Keratinocyte (primary cell): Measurements from ENCODE around the gene UBLCP1. TPM values are rescaled to one million over a fixed set of nuclear protein-coding genes. Genes with fewer than 3 reads are reported as not detected.

Experiments
- DNase-seq: peaks from one replicate; pipeline ENCODE4 v3.0.0-alpha.2; 2011; ENCODE audit warnings: low read depth, missing footprints, low spot score
- FAIRE-seq: peaks from 2 replicates; lab custom pipeline; 2011; peaks lifted over from hg19 to GRCh38; lab: Jason Lieb, UNC
- H2AFZ ChIP-seq: 2 replicates; pipeline ENCODE4 v1.6.0; 2012; ENCODE audit warnings: low read length, control low read depth, inconsistent platforms; ENCODE audit not compliant: control insufficient read depth
- H3K27ac ChIP-seq: 2 replicates; pipeline ENCODE4 v1.5.1; 2011; ENCODE audit warnings: low read length; ENCODE audit not compliant: control insufficient read depth, insufficient read depth
- H3K27me3 ChIP-seq: 3 replicates; pipeline ENCODE4 v1.6.0; 2011; ENCODE audit warnings: low read length; ENCODE audit not compliant: control insufficient read depth, insufficient read depth; ENCODE audit errors: extremely low read depth
- H3K36me3 ChIP-seq, 2 experiments: 2 replicates in 1 of 2; 3 replicates in 1 of 2; pipeline ENCODE4 v1.5.1; 2011; ENCODE audit warnings: low read length in 2 of 2, mild to moderate bottlenecking in 1 of 2; ENCODE audit not compliant: control insufficient read depth in 2 of 2, insufficient read depth in 2 of 2; ENCODE audit errors: extremely low read depth in 1 of 2
- H3K4me1 ChIP-seq: 3 replicates; pipeline ENCODE4 v1.5.1; 2011; ENCODE audit warnings: low read length; ENCODE audit not compliant: control insufficient read depth, insufficient read depth; ENCODE audit errors: extremely low read depth
- H3K4me2 ChIP-seq: 3 replicates; pipeline ENCODE4 v1.6.0; 2011; ENCODE audit warnings: low read depth, low read length; ENCODE audit not compliant: control insufficient read depth, insufficient read depth; ENCODE audit errors: extremely low read depth
- H3K4me3 ChIP-seq, 3 experiments: fragments of 200-600 bp in 1 of 3; sonication (generic) in 1 of 3; 2 replicates in 2 of 3; 3 replicates in 1 of 3; pipeline ENCODE4 v1.5.1; 2011 to 2016; ENCODE audit warnings: low read length in 3 of 3, mild to moderate bottlenecking in 3 of 3, control low read depth in 2 of 3, inconsistent platforms in 1 of 3, low read depth in 1 of 3, mixed read lengths in 1 of 3, mixed run types in 1 of 3, moderate library complexity in 1 of 3; ENCODE audit not compliant: control insufficient read depth in 2 of 3, insufficient read depth in 2 of 3; ENCODE audit errors: extremely low read depth in 1 of 3
- H3K79me2 ChIP-seq: 2 replicates; pipeline ENCODE4 v1.6.0; 2012; ENCODE audit warnings: low read length; ENCODE audit not compliant: control insufficient read depth, insufficient read depth
- H3K9ac ChIP-seq: 3 replicates; pipeline ENCODE4 v1.6.0; 2011; ENCODE audit warnings: low read length; ENCODE audit not compliant: control insufficient read depth, insufficient read depth; ENCODE audit errors: extremely low read depth
- H3K9me1 ChIP-seq: 3 replicates; pipeline ENCODE4 v1.6.0; 2011; ENCODE audit warnings: low read length; ENCODE audit not compliant: control insufficient read depth, insufficient read depth; ENCODE audit errors: extremely low read depth
- H3K9me3 ChIP-seq: 2 replicates; pipeline ENCODE4 v1.5.1; 2012; ENCODE audit warnings: low read depth, low read length; ENCODE audit not compliant: control insufficient read depth
- H4K20me1 ChIP-seq: 3 replicates; pipeline ENCODE4 v1.6.0; 2011; ENCODE audit warnings: low read length; ENCODE audit not compliant: control insufficient read depth, insufficient read depth; ENCODE audit errors: extremely low read depth
- CTCF ChIP-seq, 3 experiments: IDR thresholded peaks in 1 of 3; conservative IDR thresholded peaks in 1 of 3; optimal IDR thresholded peaks in 1 of 3; 2 replicates in 2 of 3; 3 replicates in 1 of 3; pipeline versions ENCODE3 to v1.5.1; 2011; ENCODE audit warnings: low read length in 3 of 3, mild to moderate bottlenecking in 3 of 3, moderate library complexity in 2 of 3, control low read depth in 1 of 3, inconsistent platforms in 1 of 3; ENCODE audit not compliant: insufficient read depth in 2 of 3; ENCODE audit errors: extremely low read depth in 1 of 3
- EZH2 ChIP-seq: IDR thresholded peaks from one replicate; pipeline ENCODE4 v1.6.1; 2012; ENCODE audit warnings: inconsistent platforms, mild to moderate bottlenecking, low read length, moderate library complexity
- dilution Hi-C: fragments of 300-500 bp; cut with MboI; formaldehyde crosslinking; loops from one replicate; pipeline ENCODE4 v1.7.0; 2020; ENCODE audit warnings: low sequenced_read_pairs; ENCODE audit not compliant: extremely low pct_ligation_motif_present
- polyA plus RNA-seq, 5 experiments: library from polyadenylated mRNA; depleted of rRNA in 3 of 5; stranded (reverse) in 3 of 5; stranded (forward) in 1 of 5; unstranded in 1 of 5; fragments of >200 nt; gene quantifications; 1 replicate in 1 of 5; 2 replicates in 3 of 5; 3 replicates in 1 of 5; pipeline versions ENCODE4 v1.2.1 to v1.2.3, GENCODE V29; 2011 to 2012; ENCODE audit warnings: missing spikeins in 2 of 5, low read depth in 1 of 5, low replicate concordance in 1 of 5

The UBLCP1 gene
- polyA plus RNA-seq, 1 donor (not counting 4 experiments of a cell fraction or from before 2014, with no cell fraction given): 42.5 TPM

GRCh38 chr5:159242656-159243055 lies 20.4 kb upstream of the UBLCP1 start:
- no peaks in the 10 kb centered on the region for H3K9me3 ChIP-seq
- dilution Hi-C loops: no loop called here
- TF ChIP-seq EZH2 (no peak), CTCF (optimal IDR thresholded peaks at IDR 0.05 in 1 of 3, IDR thresholded peaks at IDR 0.05 in 1 of 3, conservative IDR thresholded peaks at IDR 0.05 in 1 of 3; ENCODE audit: extremely low read depth in 1 of 3, insufficient read depth in 2 of 3, low read length in 3 of 3) (no peak)
- H3K9me1 ChIP-seq: no peaks in the 10 kb centered on the region
- H3K27me3 ChIP-seq: no peaks in the 10 kb centered on the region
- no peak overlapping the region for H3K9ac ChIP-seq
- no peaks in the 10 kb centered on the region for H4K20me1 ChIP-seq
- no peak overlapping the region for H3K4me2 ChIP-seq
- H3K4me3 ChIP-seq: no peak overlapping the region
- no peak overlapping the region for H3K27ac ChIP-seq
- no peak for FAIRE-seq
- no peaks in the 10 kb centered on the region for H3K79me2 ChIP-seq
- no peak overlapping the region for H2AFZ ChIP-seq
- H3K36me3 ChIP-seq: no peaks in the 10 kb centered on the region
- H3K4me1 ChIP-seq: no peaks in the 10 kb centered on the region
- DNase-seq: no peak

GRCh38 chr5:159243385-159243784 lies 19.7 kb upstream of the UBLCP1 start:
- no peak overlapping the region for H3K27ac ChIP-seq
- H3K9me3 ChIP-seq: no peaks in the 10 kb centered on the region
- no peaks in the 10 kb centered on the region for H3K36me3 ChIP-seq
- no peak for DNase-seq
- H3K4me1 ChIP-seq: no peaks in the 10 kb centered on the region
- dilution Hi-C loops: no loop called here
- no peaks in the 10 kb centered on the region for H4K20me1 ChIP-seq
- no peak overlapping the region for H2AFZ ChIP-seq
- H3K27me3 ChIP-seq: no peaks in the 10 kb centered on the region
- H3K9ac ChIP-seq: no peak overlapping the region
- H3K4me3 ChIP-seq: no peak overlapping the region
- TF ChIP-seq EZH2 (no peak), CTCF (optimal IDR thresholded peaks at IDR 0.05 in 1 of 3, IDR thresholded peaks at IDR 0.05 in 1 of 3, conservative IDR thresholded peaks at IDR 0.05 in 1 of 3; ENCODE audit: extremely low read depth in 1 of 3, insufficient read depth in 2 of 3, low read length in 3 of 3) (no peak)
- H3K79me2 ChIP-seq: no peaks in the 10 kb centered on the region
- no peaks in the 10 kb centered on the region for H3K9me1 ChIP-seq
- no peak for FAIRE-seq
- H3K4me2 ChIP-seq: no peak overlapping the region
